ENCODE results near the gene BRI3. TPM values are rescaled to one million over a fixed set of nuclear protein-coding genes. Genes with fewer than 3 reads are reported as not detected.
A peak's percentile ranks its signal among the peaks of the same experiment; 100 is the strongest.

Gene BRI3
- total RNA-seq, 1 donor from 2014 or later, result 125 TPM

DNA sequence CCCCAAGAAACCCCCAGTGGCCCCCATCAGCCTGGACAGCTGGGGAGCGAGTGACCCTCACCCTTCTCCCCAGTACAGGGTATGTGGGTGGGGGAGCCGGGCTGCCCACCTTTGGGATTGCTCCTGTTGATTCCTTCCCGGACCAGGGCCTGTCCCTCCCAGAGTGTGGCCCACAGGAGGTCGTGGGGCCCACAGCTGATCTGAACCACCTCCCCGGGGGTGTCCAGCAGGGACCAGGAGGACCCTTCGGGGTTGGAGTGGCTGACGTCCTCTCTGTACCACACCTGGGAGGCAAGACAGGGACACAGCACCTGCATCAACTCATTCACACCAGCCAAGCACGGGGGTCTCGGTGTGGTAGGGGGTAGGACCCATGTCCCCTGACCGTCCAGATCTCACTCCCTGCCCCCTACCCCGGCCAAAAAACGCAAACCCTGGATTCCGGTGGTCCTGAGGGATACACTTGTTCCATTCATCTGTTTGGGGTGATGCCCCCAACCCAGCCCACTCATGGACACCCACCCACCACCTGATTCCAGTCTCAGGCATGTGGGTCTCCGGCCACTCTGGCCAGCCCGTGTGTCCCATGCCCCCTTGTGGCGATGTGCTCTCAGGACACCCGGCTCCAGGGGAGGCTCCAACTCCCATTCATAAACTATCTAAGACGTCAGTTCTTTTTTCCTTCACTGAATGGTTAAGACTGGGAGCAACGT, 40.4 kb upstream of the BRI3 start:
- Mint-ChIP-seq H3K9me3 (ENCODE audit: low read depth) (no peaks in the 10 kb centered on the region), H3K36me3 (ENCODE audit: insufficient read depth) (peaks cover 10% of the 10 kb centered on the region), H3K4me3 (ENCODE audit: low read depth) (no peak overlapping the region), H3K4me1 (ENCODE audit: low read depth) (no peaks in the 10 kb centered on the region), H3K27ac (no peak overlapping the region), H3K27me3 (no peaks in the 10 kb centered on the region)
- TF ChIP-seq, protein P1, sequence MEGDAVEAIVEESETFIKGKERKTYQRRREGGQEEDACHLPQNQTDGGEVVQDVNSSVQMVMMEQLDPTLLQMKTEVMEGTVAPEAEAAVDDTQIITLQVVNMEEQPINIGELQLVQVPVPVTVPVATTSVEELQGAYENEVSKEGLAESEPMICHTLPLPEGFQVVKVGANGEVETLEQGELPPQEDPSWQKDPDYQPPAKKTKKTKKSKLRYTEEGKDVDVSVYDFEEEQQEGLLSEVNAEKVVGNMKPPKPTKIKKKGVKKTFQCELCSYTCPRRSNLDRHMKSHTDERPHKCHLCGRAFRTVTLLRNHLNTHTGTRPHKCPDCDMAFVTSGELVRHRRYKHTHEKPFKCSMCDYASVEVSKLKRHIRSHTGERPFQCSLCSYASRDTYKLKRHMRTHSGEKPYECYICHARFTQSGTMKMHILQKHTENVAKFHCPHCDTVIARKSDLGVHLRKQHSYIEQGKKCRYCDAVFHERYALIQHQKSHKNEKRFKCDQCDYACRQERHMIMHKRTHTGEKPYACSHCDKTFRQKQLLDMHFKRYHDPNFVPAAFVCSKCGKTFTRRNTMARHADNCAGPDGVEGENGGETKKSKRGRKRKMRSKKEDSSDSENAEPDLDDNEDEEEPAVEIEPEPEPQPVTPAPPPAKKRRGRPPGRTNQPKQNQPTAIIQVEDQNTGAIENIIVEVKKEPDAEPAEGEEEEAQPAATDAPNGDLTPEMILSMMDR (IDR thresholded peaks at IDR 0.05; ENCODE audit: unreplicated experiment), result peak; percentile 82
- DNase-seq (ENCODE audit: low spot score, unreplicated experiment), result peak; percentile 47

DNA sequence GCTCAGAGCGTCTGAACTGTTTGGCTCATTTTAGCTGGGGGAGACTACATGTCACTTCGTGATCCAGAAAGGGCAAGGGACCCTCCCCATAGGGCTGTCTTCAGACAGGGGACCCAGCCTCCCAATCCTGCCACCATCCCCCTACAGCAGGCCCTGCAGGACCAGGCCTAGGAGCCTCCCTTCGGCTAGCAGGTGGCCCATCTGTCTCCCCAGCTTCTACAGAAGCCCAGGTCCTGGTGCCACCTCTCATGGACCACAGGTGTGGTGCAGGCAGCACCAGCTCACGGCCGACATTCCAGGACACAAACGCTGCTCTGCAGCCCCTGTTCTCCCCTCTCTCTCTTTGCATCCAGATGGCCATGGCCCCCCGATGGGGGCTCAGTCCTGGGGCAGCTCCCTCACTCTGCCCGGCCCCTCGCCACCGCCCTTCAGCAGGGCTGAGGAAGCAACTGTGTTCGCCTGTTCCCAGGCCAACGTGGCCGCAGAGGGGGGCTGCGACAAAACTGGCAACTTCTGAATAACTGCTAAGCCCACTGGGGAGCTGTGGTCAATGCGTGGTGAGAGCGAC, 39.7 kb upstream of the BRI3 start:
- DNase-seq (ENCODE audit: low spot score, unreplicated experiment), result no peak
- Mint-ChIP-seq H3K27me3 (no peaks in the 10 kb centered on the region), H3K4me1 (ENCODE audit: low read depth) (no peaks in the 10 kb centered on the region), H3K9me3 (ENCODE audit: low read depth) (no peaks in the 10 kb centered on the region), H3K27ac (no peak overlapping the region), H3K4me3 (ENCODE audit: low read depth) (no peak overlapping the region), H3K36me3 (ENCODE audit: insufficient read depth) (peaks cover 10% of the 10 kb centered on the region)
- TF ChIP-seq, protein P1 (IDR thresholded peaks at IDR 0.05; ENCODE audit: unreplicated experiment), result no peak

DNA sequence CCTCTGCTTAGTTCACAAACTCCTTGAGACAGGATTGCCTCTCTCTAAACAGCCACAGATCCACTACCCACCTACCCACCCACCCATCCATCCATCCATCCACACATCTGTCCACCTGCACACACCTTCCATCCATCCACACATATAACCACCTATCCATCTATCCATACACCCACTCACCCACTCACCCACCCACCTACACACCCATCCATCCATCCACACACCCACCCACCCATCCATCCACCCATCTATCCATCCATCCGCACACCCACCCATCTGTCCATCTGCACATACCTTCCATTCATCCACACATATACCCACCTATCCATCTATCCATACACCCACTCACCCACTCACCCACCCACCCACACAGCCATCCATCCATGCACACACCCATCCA, 39.1 kb upstream of the BRI3 start:
- DNase-seq (ENCODE audit: low spot score, unreplicated experiment), result no peak
- H3K36me3 Mint-ChIP-seq (ENCODE audit: insufficient read depth), result peaks cover 10% of the 10 kb centered on the region
- no peaks in the 10 kb centered on the region for H3K9me3 Mint-ChIP-seq (ENCODE audit: low read depth)
- H3K4me1 Mint-ChIP-seq (ENCODE audit: low read depth), result no peaks in the 10 kb centered on the region
- H3K4me3 Mint-ChIP-seq (ENCODE audit: low read depth), result no peak overlapping the region
- TF ChIP-seq, protein P1 (IDR thresholded peaks at IDR 0.05; ENCODE audit: unreplicated experiment), result no peak
- H3K27ac Mint-ChIP-seq, result no peak overlapping the region
- no peaks in the 10 kb centered on the region for H3K27me3 Mint-ChIP-seq

DNA sequence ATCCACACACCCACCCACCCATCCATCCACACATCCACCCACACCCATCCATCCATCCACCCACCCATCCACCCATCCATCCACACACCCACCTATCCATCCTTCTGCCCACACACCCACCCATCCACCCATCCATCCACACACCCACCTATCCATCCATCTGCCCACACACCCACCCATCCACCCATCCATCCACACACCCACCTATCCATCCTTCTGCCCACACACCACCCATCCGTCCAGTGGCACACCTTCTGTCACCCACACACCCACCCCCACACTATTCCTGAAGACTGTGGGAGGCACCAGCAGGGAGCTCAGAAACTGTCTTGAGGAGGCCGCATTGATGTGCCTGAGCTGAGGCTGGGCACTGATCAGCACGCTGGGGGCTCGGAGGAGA, 38.6 kb upstream of the BRI3 start:
- Mint-ChIP-seq H3K4me1 (ENCODE audit: low read depth) (no peaks in the 10 kb centered on the region), H3K9me3 (ENCODE audit: low read depth) (no peaks in the 10 kb centered on the region), H3K4me3 (ENCODE audit: low read depth) (no peak overlapping the region), H3K27me3 (no peaks in the 10 kb centered on the region), H3K27ac (no peak overlapping the region), H3K36me3 (ENCODE audit: insufficient read depth) (peaks cover 10% of the 10 kb centered on the region)
- TF ChIP-seq, protein P1 (IDR thresholded peaks at IDR 0.05; ENCODE audit: unreplicated experiment), result no peak
- no peak for DNase-seq (ENCODE audit: low spot score, unreplicated experiment)

DNA sequence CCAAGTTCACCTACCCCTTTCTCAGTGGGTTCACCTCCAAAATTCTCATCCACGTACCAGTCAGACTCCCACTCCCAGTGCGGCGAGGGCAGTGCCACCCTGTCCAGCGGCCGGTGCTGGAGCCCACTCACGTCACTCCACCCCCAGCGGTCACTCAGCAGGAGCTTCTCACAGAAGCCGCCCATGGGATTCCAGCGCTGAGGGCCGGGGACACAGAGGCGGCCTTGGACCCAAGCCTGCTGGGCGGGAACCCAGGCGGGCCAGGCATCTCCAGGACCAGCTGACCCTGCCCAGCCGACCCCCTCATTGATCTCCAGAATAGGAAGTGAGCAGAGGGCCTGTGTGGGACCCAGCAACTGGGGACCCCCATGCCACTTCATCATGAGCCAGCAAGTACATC, 36.6 kb upstream of the BRI3 start:
- Mint-ChIP-seq H3K9me3 (ENCODE audit: low read depth) (no peaks in the 10 kb centered on the region), H3K36me3 (ENCODE audit: insufficient read depth) (peaks cover 7% of the 10 kb centered on the region), H3K27me3 (no peaks in the 10 kb centered on the region), H3K4me3 (ENCODE audit: low read depth) (no peak overlapping the region), H3K4me1 (ENCODE audit: low read depth) (peaks cover under 1% of the 10 kb centered on the region), H3K27ac (no peak overlapping the region)
- no peak for DNase-seq (ENCODE audit: low spot score, unreplicated experiment)
- TF ChIP-seq, protein P1 (IDR thresholded peaks at IDR 0.05; ENCODE audit: unreplicated experiment), result no peak
